Naive thymus-derived CD4-positive, alpha-beta T cell (primary cell): ENCODE data around the gene NGEF. TPM values are rescaled to one million over a fixed set of nuclear protein-coding genes. Genes with fewer than 3 reads are reported as not detected.

Source experiments
- ATAC-seq: fragments of 150-1000 bp; cut with Tn5 transposase; 2 replicates; pipeline ENCODE4 v1.10.0; 2021; ENCODE audit warnings: mild to moderate bottlenecking, moderate library complexity
- CTCF ChIA-PET: fragments of 350-600 bp; sonication (Branson Sonifier 250); formaldehyde crosslinking; loops from one replicate; lab custom pipeline; 2021; ENCODE audit warnings: antibody characterized with exemption; lab: Charles Lee
- POLR2A ChIA-PET: fragments of 350-600 bp; sonication (Branson Sonifier 250); formaldehyde crosslinking; loops from one replicate; lab custom pipeline; 2021; ENCODE audit warnings: antibody characterized with exemption, inconsistent platforms; lab: Charles Lee
- DNase-seq, 9 donors: peaks; one replicate each; pipeline versions ENCODE4 v3.0.0 to v3.0.0-alpha.2; 2020 to 2022; ENCODE audit warnings: mixed read lengths in 1 of 9
- H3K27ac ChIP-seq: one replicate; pipeline ENCODE4 v1.7.0; 2013; ENCODE audit warnings: mild to moderate bottlenecking, low read depth, low read length, moderate library complexity
- H3K27me3 ChIP-seq, 2 donors: one replicate each; pipeline ENCODE4 v1.7.0; 2013; ENCODE audit warnings: low read length in 2 of 2, mild to moderate bottlenecking in 2 of 2, moderate library complexity in 2 of 2; ENCODE audit not compliant: control insufficient read depth in 2 of 2, insufficient read depth in 2 of 2
- H3K36me3 ChIP-seq, 3 experiments: 1 replicate in 2 of 3; 2 replicates in 1 of 3; pipeline ENCODE4 v1.7.0; 2013; ENCODE audit warnings: low read length in 3 of 3, mild to moderate bottlenecking in 3 of 3, moderate library complexity in 1 of 3; ENCODE audit not compliant: insufficient read depth in 3 of 3, control insufficient read depth in 2 of 3
- H3K4me1 ChIP-seq, 2 donors: one replicate each; pipeline ENCODE4 v1.7.0; 2013; ENCODE audit warnings: low read length in 2 of 2, mild to moderate bottlenecking in 2 of 2, moderate library complexity in 1 of 2; ENCODE audit not compliant: control insufficient read depth in 2 of 2, insufficient read depth in 2 of 2
- H3K4me3 ChIP-seq: 2 replicates; pipeline ENCODE4 v1.7.0; 2013; ENCODE audit warnings: mild to moderate bottlenecking, low read length
- H3K9me3 ChIP-seq, 3 experiments: 1 replicate in 2 of 3; 2 replicates in 1 of 3; pipeline ENCODE4 v1.7.0; 2013; ENCODE audit warnings: low read length in 3 of 3; ENCODE audit not compliant: control insufficient read depth in 2 of 3
- H3K27ac Mint-ChIP-seq, 9 donors: one replicate each; pipeline ENCODE4 v1.8.0; 2020 to 2022; ENCODE audit warnings: mixed read lengths in 9 of 9, mild to moderate bottlenecking in 8 of 9, moderate library complexity in 5 of 9, inconsistent platforms in 2 of 9
- H3K27me3 Mint-ChIP-seq, 5 donors: one replicate each; pipeline ENCODE4 v1.8.0; 2021 to 2022; ENCODE audit warnings: mixed read lengths in 5 of 5, mild to moderate bottlenecking in 1 of 5
- H3K36me3 Mint-ChIP-seq, 5 donors: one replicate each; pipeline ENCODE4 v1.8.0; 2020 to 2022; ENCODE audit warnings: mixed read lengths in 5 of 5, mild to moderate bottlenecking in 3 of 5, inconsistent platforms in 1 of 5
- H3K4me1 Mint-ChIP-seq, 7 donors: one replicate each; pipeline ENCODE4 v1.8.0; 2020 to 2022; ENCODE audit warnings: mixed read lengths in 7 of 7, mild to moderate bottlenecking in 3 of 7, inconsistent platforms in 1 of 7
- H3K4me3 Mint-ChIP-seq, 10 donors: one replicate each; pipeline ENCODE4 v1.8.0; 2020 to 2022; ENCODE audit warnings: mild to moderate bottlenecking in 10 of 10, mixed read lengths in 10 of 10, moderate library complexity in 6 of 10, inconsistent platforms in 2 of 10
- H3K9me3 Mint-ChIP-seq, 11 donors: one replicate each; pipeline ENCODE4 v1.8.0; 2020 to 2022; ENCODE audit warnings: mixed read lengths in 11 of 11, mild to moderate bottlenecking in 4 of 11, inconsistent platforms in 1 of 11, moderate library complexity in 1 of 11
- intact Hi-C, 2 donors: fragments of 100-400 bp; cut with micrococcal nuclease; formaldehyde crosslinking; loops; one replicate each; pipeline ENCODE4 v1.15.1; 2023
- polyA plus RNA-seq, 2 donors: library from polyadenylated mRNA; unstranded; fragments of 300-500 nt; fragmentation: Illumina TruSeq; gene quantifications; one replicate each; pipeline ENCODE4 v1.2.3, GENCODE V29; 2021
- total RNA-seq, 6 experiments: library from RNA in 5 of 6; stranded (reverse) in 5 of 6; gene quantifications; 1 replicate in 5 of 6; 2 replicates in 1 of 6; pipeline ENCODE4 v1.2.3 and lab custom pipeline; 2021 to 2026

Gene NGEF
- total and polyA plus RNA-seq, 7 experiments from 2014 or later, result not detected

- Histone ChIP-seq H3K4me1 (no peaks in the 10 kb centered on the region), H3K27me3 (no peaks in the 10 kb centered on the region), H3K4me3 (no peak overlapping the region), H3K9me3 (no peaks in the 10 kb centered on the region), H3K27ac (no peak overlapping the region), H3K36me3 (no peaks in the 10 kb centered on the region)
- ChIA-PET CTCF (no interaction called here), POLR2A (no interaction called here)
- intact Hi-C loops, result no loop called here
- no peak for ATAC-seq
- no peak for DNase-seq
- no peak overlapping the region for H3K4me3 Mint-ChIP-seq
- peaks cover 0 to 15% (median 6%) of the 10 kb centered on the region in 11 donors for H3K9me3 Mint-ChIP-seq
- H3K4me1 Mint-ChIP-seq, result no peaks in the 10 kb centered on the region
- H3K27ac Mint-ChIP-seq, result no peak overlapping the region
- peaks cover 0 to 11% (median 6%) of the 10 kb centered on the region in 5 donors for H3K27me3 Mint-ChIP-seq
- no peaks in the 10 kb centered on the region for H3K36me3 Mint-ChIP-seq
These were observed 46.9 kb downstream of the NGEF start for GRCh38 chr2:232966122-232966521.

- Mint-ChIP-seq H3K9me3 (peaks cover 0 to 15% (median 4%) of the 10 kb centered on the region in 11 donors), H3K36me3 (no peaks in the 10 kb centered on the region), H3K27ac (no peak overlapping the region), H3K4me1 (no peaks in the 10 kb centered on the region), H3K27me3 (peaks cover 0 to 15% (median 6%) of the 10 kb centered on the region in 5 donors), H3K4me3 (no peak overlapping the region)
- DNase-seq (no peak), ATAC-seq (no peak)
- no peak overlapping the region for H3K4me3 ChIP-seq
- POLR2A ChIA-PET, result no interaction called here
- CTCF ChIA-PET, result no interaction called here
- H3K4me1 ChIP-seq, result no peaks in the 10 kb centered on the region
- H3K27ac ChIP-seq, result no peak overlapping the region
- H3K9me3 ChIP-seq, result no peaks in the 10 kb centered on the region
- intact Hi-C loops, result no loop called here
- no peaks in the 10 kb centered on the region for H3K27me3 ChIP-seq
- no peaks in the 10 kb centered on the region for H3K36me3 ChIP-seq
These were observed 49.1 kb downstream of the NGEF start for GRCh38 chr2:232963913-232964312.

- ATAC-seq (no peak), DNase-seq (no peak)
- H3K4me3 ChIP-seq, result no peak overlapping the region
- no peaks in the 10 kb centered on the region for H3K36me3 ChIP-seq
- POLR2A ChIA-PET, result no interaction called here
- no peak overlapping the region for H3K27ac Mint-ChIP-seq
- H3K4me1 ChIP-seq, result no peaks in the 10 kb centered on the region
- H3K4me1 Mint-ChIP-seq, result no peaks in the 10 kb centered on the region
- CTCF ChIA-PET, result no interaction called here
- H3K27me3 Mint-ChIP-seq, result peaks cover 0 to 13% (median 6%) of the 10 kb centered on the region in 5 donors
- H3K27me3 ChIP-seq, result no peaks in the 10 kb centered on the region
- H3K4me3 Mint-ChIP-seq, result no peak overlapping the region
- no peaks in the 10 kb centered on the region for H3K36me3 Mint-ChIP-seq
- no peak overlapping the region for H3K27ac ChIP-seq
- H3K9me3 ChIP-seq, result no peaks in the 10 kb centered on the region
- peaks cover 0 to 12% (median 4%) of the 10 kb centered on the region in 11 donors for H3K9me3 Mint-ChIP-seq
- intact Hi-C loops, result no loop called here
These were observed 52.2 kb downstream of the NGEF start for GRCh38 chr2:232960862-232961261.

- Mint-ChIP-seq H3K27me3 (peaks cover 0 to 9% (median 3%) of the 10 kb centered on the region in 5 donors), H3K4me3 (no peak overlapping the region), H3K4me1 (no peaks in the 10 kb centered on the region), H3K9me3 (peaks cover 0 to 11% (median 4%) of the 10 kb centered on the region in 11 donors), H3K36me3 (no peaks in the 10 kb centered on the region), H3K27ac (no peak overlapping the region)
- no peak for ATAC-seq
- Histone ChIP-seq H3K4me1 (no peaks in the 10 kb centered on the region), H3K36me3 (no peaks in the 10 kb centered on the region), H3K4me3 (no peak overlapping the region), H3K9me3 (no peaks in the 10 kb centered on the region), H3K27me3 (no peaks in the 10 kb centered on the region), H3K27ac (no peak overlapping the region)
- CTCF ChIA-PET, result no interaction called here
- intact Hi-C loops, result no loop called here
- POLR2A ChIA-PET, result no interaction called here
- no peak for DNase-seq
These were observed 53.9 kb downstream of the NGEF start for GRCh38 chr2:232959139-232959538.

DNA sequence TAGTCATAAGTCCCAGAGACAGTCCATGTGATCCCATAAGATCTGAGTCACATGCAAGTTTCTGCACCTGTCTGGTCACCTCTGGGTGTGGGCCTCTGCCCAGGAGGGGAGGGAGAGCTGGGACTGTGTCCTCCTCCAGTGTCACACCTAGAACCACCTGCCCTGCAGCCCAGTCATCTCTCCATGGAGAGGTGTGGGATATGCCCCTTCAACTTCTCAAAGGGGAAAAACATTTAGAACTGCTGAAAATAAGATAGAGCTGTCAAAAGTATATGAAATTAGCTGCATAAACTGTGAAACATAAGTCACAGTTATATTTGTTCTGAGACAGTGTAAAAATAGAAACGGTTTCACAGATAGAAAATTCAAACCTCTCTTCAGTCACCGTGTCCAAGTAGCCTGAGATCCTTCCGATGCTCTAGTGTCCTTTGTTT lies 55.4 kb downstream of the NGEF start:
- Mint-ChIP-seq H3K4me3 (no peak overlapping the region), H3K36me3 (no peaks in the 10 kb centered on the region), H3K27me3 (peaks cover 0 to 13% (median 5%) of the 10 kb centered on the region in 5 donors), H3K4me1 (no peaks in the 10 kb centered on the region), H3K9me3 (peaks cover 0 to 11% (median 4%) of the 10 kb centered on the region in 11 donors), H3K27ac (no peak overlapping the region)
- H3K9me3 ChIP-seq, result no peaks in the 10 kb centered on the region
- POLR2A ChIA-PET, result no interaction called here
- no peak for DNase-seq
- ATAC-seq, result no peak
- CTCF ChIA-PET, result no interaction called here
- intact Hi-C loops, result no loop called here
- no peak overlapping the region for H3K4me3 ChIP-seq
- no peak overlapping the region for H3K27ac ChIP-seq
- H3K27me3 ChIP-seq, result no peaks in the 10 kb centered on the region
- no peaks in the 10 kb centered on the region for H3K4me1 ChIP-seq
- no peaks in the 10 kb centered on the region for H3K36me3 ChIP-seq

DNA sequence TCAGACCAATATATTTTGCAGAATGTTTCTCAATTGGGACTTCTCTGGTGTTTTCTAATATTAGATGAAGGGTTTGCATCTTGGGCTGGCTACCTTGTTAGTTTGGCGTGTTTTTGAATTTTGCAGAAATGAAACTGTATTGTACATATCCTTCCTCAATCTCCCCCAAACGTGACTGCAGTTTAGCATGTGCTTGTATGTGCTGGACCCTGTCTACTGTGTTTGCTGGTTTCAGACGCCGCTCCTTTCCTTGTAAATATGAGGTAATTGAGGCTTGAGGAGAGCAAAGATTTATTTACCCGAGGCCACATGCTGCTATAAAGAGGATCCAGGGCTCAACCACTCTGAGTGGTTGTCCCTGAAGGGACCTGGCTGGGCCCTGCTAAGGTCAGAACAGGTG lies 57.2 kb downstream of the NGEF start:
- H3K4me1 ChIP-seq, result no peaks in the 10 kb centered on the region
- no peaks in the 10 kb centered on the region for H3K27me3 ChIP-seq
- peaks cover 0 to 3% (median 0%) of the 10 kb centered on the region in 11 donors for H3K9me3 Mint-ChIP-seq
- CTCF ChIA-PET, result no interaction called here
- H3K27ac ChIP-seq, result no peak overlapping the region
- intact Hi-C loops, result no loop called here
- POLR2A ChIA-PET, result no interaction called here
- peaks cover 0 to 10% (median 5%) of the 10 kb centered on the region in 5 donors for H3K27me3 Mint-ChIP-seq
- ATAC-seq (peak; percentile 47), DNase-seq (no peak)
- no peaks in the 10 kb centered on the region for H3K9me3 ChIP-seq
- H3K4me3 ChIP-seq, result no peak overlapping the region
- H3K36me3 Mint-ChIP-seq, result no peaks in the 10 kb centered on the region
- no peaks in the 10 kb centered on the region for H3K36me3 ChIP-seq
- H3K4me1 Mint-ChIP-seq, result no peaks in the 10 kb centered on the region
- H3K4me3 Mint-ChIP-seq, result no peak overlapping the region
- no peak overlapping the region for H3K27ac Mint-ChIP-seq

- intact Hi-C loops, result no loop called here
- CTCF ChIA-PET, result no interaction called here
- Histone ChIP-seq H3K4me3 (no peak overlapping the region), H3K27me3 (no peaks in the 10 kb centered on the region), H3K36me3 (no peaks in the 10 kb centered on the region), H3K27ac (no peak overlapping the region), H3K4me1 (no peaks in the 10 kb centered on the region), H3K9me3 (no peaks in the 10 kb centered on the region)
- Mint-ChIP-seq H3K9me3 (peaks cover 0 to 1% (median 0%) of the 10 kb centered on the region in 11 donors), H3K27ac (no peak overlapping the region), H3K4me1 (no peaks in the 10 kb centered on the region), H3K4me3 (no peak overlapping the region), H3K36me3 (no peaks in the 10 kb centered on the region), H3K27me3 (peaks cover 0 to 12% (median 5%) of the 10 kb centered on the region in 5 donors)
- DNase-seq, result no peak
- no peak for ATAC-seq
- POLR2A ChIA-PET, result no interaction called here
These were observed 58.4 kb downstream of the NGEF start for GRCh38 chr2:232954691-232955090.
